ENCODE measurements around the gene NR6A1. TPM values are rescaled to one million over a fixed set of nuclear protein-coding genes. Genes with fewer than 3 reads are reported as not detected.

The NR6A1 gene
- total and polyA plus RNA-seq, 4 experiments from 2014 or later = 0.06 TPM; not detected in 3

GRCh38 chr9:124475868-124476690 lies 295.0 kb downstream of the NR6A1 start:
- no peaks in the 10 kb centered on the region for H3K27me3 ChIP-seq (ENCODE audit: insufficient read depth, low read length)
- Mint-ChIP-seq H3K4me3 (no peak overlapping the region), H3K27me3 (peaks cover 10 to 16% of the 10 kb centered on the region in 2 donors), H3K4me1 (no peaks in the 10 kb centered on the region), H3K9me3 (no peaks in the 10 kb centered on the region), H3K36me3 (no peaks in the 10 kb centered on the region), H3K27ac (no peak overlapping the region)
- ChIA-PET CTCF (ENCODE audit: partially characterized antibody) (no interaction called here), POLR2A (ENCODE audit: partially characterized antibody) (no interaction called here)
- intact Hi-C loops (cut with micrococcal nuclease) = no loop called here
- no peaks in the 10 kb centered on the region for H3K9me3 ChIP-seq (ENCODE audit: control insufficient read depth in 1 of 2, low read length in 2 of 2)
- no peak overlapping the region for H3K4me3 ChIP-seq (ENCODE audit: low read length in 2 of 2)
- H3K36me3 ChIP-seq (ENCODE audit: insufficient read depth, low read length) = no peaks in the 10 kb centered on the region
- no peak overlapping the region for H3K27ac ChIP-seq (ENCODE audit: low read depth, low read length)
- DNase-seq = no peak
- no peaks in the 10 kb centered on the region for H3K4me1 ChIP-seq (ENCODE audit: insufficient read depth, low read length)

GRCh38 chr9:124475158-124475867 lies 295.8 kb downstream of the NR6A1 start:
- POLR2A ChIA-PET (ENCODE audit: partially characterized antibody) = no interaction called here

GRCh38 chr9:124474151-124474550 lies 297.0 kb downstream of the NR6A1 start:
- Mint-ChIP-seq H3K27ac (no peak overlapping the region), H3K36me3 (no peaks in the 10 kb centered on the region), H3K27me3 (peaks cover 8 to 16% of the 10 kb centered on the region in 2 donors), H3K9me3 (no peaks in the 10 kb centered on the region), H3K4me3 (peak overlapping the region in 1 of 8 donors; percentile 24), H3K4me1 (no peaks in the 10 kb centered on the region)
- intact Hi-C loops (cut with micrococcal nuclease) = no loop called here
- Histone ChIP-seq H3K27me3 (ENCODE audit: insufficient read depth, low read length) (no peaks in the 10 kb centered on the region), H3K9me3 (ENCODE audit: control insufficient read depth in 1 of 2, low read length in 2 of 2) (no peaks in the 10 kb centered on the region), H3K4me1 (ENCODE audit: insufficient read depth, low read length) (no peaks in the 10 kb centered on the region), H3K27ac (ENCODE audit: low read depth, low read length) (no peak overlapping the region), H3K36me3 (ENCODE audit: insufficient read depth, low read length) (no peaks in the 10 kb centered on the region), H3K4me3 (ENCODE audit: low read length in 2 of 2) (no peak overlapping the region)
- POLR2A ChIA-PET (ENCODE audit: partially characterized antibody) = no interaction called here
- CTCF ChIA-PET (ENCODE audit: partially characterized antibody) = no interaction called here
- DNase-seq = no peak

More at GRCh38 chr9:124475158-124475867, 295.8 kb downstream of the NR6A1 start:
- no peak overlapping the region for H3K4me3 Mint-ChIP-seq
- H3K36me3 Mint-ChIP-seq = no peaks in the 10 kb centered on the region
- no peaks in the 10 kb centered on the region for H3K27me3 ChIP-seq (ENCODE audit: insufficient read depth, low read length)
- no peak overlapping the region for H3K4me3 ChIP-seq (ENCODE audit: low read length in 2 of 2)
- CTCF ChIA-PET (ENCODE audit: partially characterized antibody) = no interaction called here
- no peaks in the 10 kb centered on the region for H3K9me3 ChIP-seq (ENCODE audit: control insufficient read depth in 1 of 2, low read length in 2 of 2)
- H3K27ac Mint-ChIP-seq = no peak overlapping the region
- intact Hi-C loops (cut with micrococcal nuclease) = no loop called here
- H3K27me3 Mint-ChIP-seq = peaks cover 10 to 16% of the 10 kb centered on the region in 2 donors
- H3K36me3 ChIP-seq (ENCODE audit: insufficient read depth, low read length) = no peaks in the 10 kb centered on the region
- no peak for DNase-seq
- H3K27ac ChIP-seq (ENCODE audit: low read depth, low read length) = no peak overlapping the region
- H3K4me1 ChIP-seq (ENCODE audit: insufficient read depth, low read length) = no peaks in the 10 kb centered on the region
- H3K4me1 Mint-ChIP-seq = no peaks in the 10 kb centered on the region
- H3K9me3 Mint-ChIP-seq = no peaks in the 10 kb centered on the region

- CTCF ChIA-PET (ENCODE audit: partially characterized antibody) = no interaction called here
- no peaks in the 10 kb centered on the region for H3K9me3 ChIP-seq (ENCODE audit: control insufficient read depth in 1 of 2, low read length in 2 of 2)
- Mint-ChIP-seq H3K4me1 (no peaks in the 10 kb centered on the region), H3K9me3 (no peaks in the 10 kb centered on the region), H3K36me3 (no peaks in the 10 kb centered on the region), H3K4me3 (no peak overlapping the region), H3K27ac (peak overlapping the region in 1 of 7 donors; percentile 24), H3K27me3 (peaks cover 8 to 18% of the 10 kb centered on the region in 2 donors)
- H3K27me3 ChIP-seq (ENCODE audit: insufficient read depth, low read length) = no peaks in the 10 kb centered on the region
- no peaks in the 10 kb centered on the region for H3K4me1 ChIP-seq (ENCODE audit: insufficient read depth, low read length)
- H3K27ac ChIP-seq (ENCODE audit: low read depth, low read length) = no peak overlapping the region
- POLR2A ChIA-PET (ENCODE audit: partially characterized antibody) = no interaction called here
- intact Hi-C loops (cut with micrococcal nuclease) = no loop called here
- no peak for DNase-seq
- H3K36me3 ChIP-seq (ENCODE audit: insufficient read depth, low read length) = no peaks in the 10 kb centered on the region
- H3K4me3 ChIP-seq (ENCODE audit: low read length in 2 of 2) = no peak overlapping the region
Observed at GRCh38 chr9:124473310-124473709, 297.8 kb downstream of the NR6A1 start.

- no peak overlapping the region for H3K4me3 Mint-ChIP-seq
- CTCF ChIA-PET (ENCODE audit: partially characterized antibody) = no interaction called here
- H3K27ac Mint-ChIP-seq = no peak overlapping the region
Observed at GRCh38 chr9:124472770-124473169, 298.3 kb downstream of the NR6A1 start.

GRCh38 chr9:124471761-124472160 lies 299.4 kb downstream of the NR6A1 start:
- Mint-ChIP-seq H3K27ac (no peak overlapping the region), H3K4me3 (no peak overlapping the region), H3K36me3 (no peaks in the 10 kb centered on the region), H3K9me3 (no peaks in the 10 kb centered on the region), H3K4me1 (no peaks in the 10 kb centered on the region), H3K27me3 (peaks cover 8 to 17% of the 10 kb centered on the region in 2 donors)
- H3K27me3 ChIP-seq (ENCODE audit: insufficient read depth, low read length) = no peaks in the 10 kb centered on the region
- no peak overlapping the region for H3K27ac ChIP-seq (ENCODE audit: low read depth, low read length)
- ChIA-PET POLR2A (ENCODE audit: partially characterized antibody) (no interaction called here), CTCF (ENCODE audit: partially characterized antibody) (no interaction called here)
- intact Hi-C loops (cut with micrococcal nuclease) = no loop called here
- no peak for DNase-seq
- no peaks in the 10 kb centered on the region for H3K9me3 ChIP-seq (ENCODE audit: control insufficient read depth in 1 of 2, low read length in 2 of 2)
- no peak overlapping the region for H3K4me3 ChIP-seq (ENCODE audit: low read length in 2 of 2)
- no peaks in the 10 kb centered on the region for H3K36me3 ChIP-seq (ENCODE audit: insufficient read depth, low read length)
- H3K4me1 ChIP-seq (ENCODE audit: insufficient read depth, low read length) = no peaks in the 10 kb centered on the region

More at GRCh38 chr9:124472770-124473169, 298.3 kb downstream of the NR6A1 start:
- POLR2A ChIA-PET (ENCODE audit: partially characterized antibody) = no interaction called here
- no peaks in the 10 kb centered on the region for H3K9me3 Mint-ChIP-seq
- DNase-seq = no peak
- H3K36me3 ChIP-seq (ENCODE audit: insufficient read depth, low read length) = no peaks in the 10 kb centered on the region
- no peaks in the 10 kb centered on the region for H3K36me3 Mint-ChIP-seq
- no peaks in the 10 kb centered on the region for H3K4me1 Mint-ChIP-seq
- H3K9me3 ChIP-seq (ENCODE audit: control insufficient read depth in 1 of 2, low read length in 2 of 2) = no peaks in the 10 kb centered on the region
- H3K27ac ChIP-seq (ENCODE audit: low read depth, low read length) = no peak overlapping the region
- H3K27me3 Mint-ChIP-seq = peaks cover 8 to 17% of the 10 kb centered on the region in 2 donors
- H3K4me3 ChIP-seq (ENCODE audit: low read length in 2 of 2) = no peak overlapping the region
- no peaks in the 10 kb centered on the region for H3K27me3 ChIP-seq (ENCODE audit: insufficient read depth, low read length)
- no peaks in the 10 kb centered on the region for H3K4me1 ChIP-seq (ENCODE audit: insufficient read depth, low read length)
- intact Hi-C loops (cut with micrococcal nuclease) = no loop called here

- Mint-ChIP-seq H3K4me3 (no peak overlapping the region), H3K27me3 (peaks cover 5 to 17% of the 10 kb centered on the region in 2 donors), H3K27ac (peak overlapping the region in 1 of 7 donors; percentile 35), H3K4me1 (no peaks in the 10 kb centered on the region), H3K36me3 (no peaks in the 10 kb centered on the region), H3K9me3 (no peaks in the 10 kb centered on the region)
- H3K27ac ChIP-seq (ENCODE audit: low read depth, low read length) = no peak overlapping the region
- intact Hi-C loops (cut with micrococcal nuclease) = no loop called here
- no peaks in the 10 kb centered on the region for H3K27me3 ChIP-seq (ENCODE audit: insufficient read depth, low read length)
- no peaks in the 10 kb centered on the region for H3K36me3 ChIP-seq (ENCODE audit: insufficient read depth, low read length)
- no peak overlapping the region for H3K4me3 ChIP-seq (ENCODE audit: low read length in 2 of 2)
- H3K4me1 ChIP-seq (ENCODE audit: insufficient read depth, low read length) = no peaks in the 10 kb centered on the region
- ChIA-PET CTCF (ENCODE audit: partially characterized antibody) (no interaction called here), POLR2A (ENCODE audit: partially characterized antibody) (no interaction called here)
- no peaks in the 10 kb centered on the region for H3K9me3 ChIP-seq (ENCODE audit: control insufficient read depth in 1 of 2, low read length in 2 of 2)
- peak in 1 of 5 donors; percentile 30 for DNase-seq
Observed at GRCh38 chr9:124470726-124471125, 300.4 kb downstream of the NR6A1 start.
